Bronchial epithelial cell (primary cell): Measurements from ENCODE around the gene PACSIN1. TPM values are rescaled to one million over a fixed set of nuclear protein-coding genes. Genes with fewer than 3 reads are reported as not detected.

Source experiments
- DNase-seq: peaks from one replicate; pipeline ENCODE4 v3.0.0-alpha.2; 2010; ENCODE audit warnings: low read depth
- FAIRE-seq: peaks from 2 replicates; lab custom pipeline; 2011; peaks lifted over from hg19 to GRCh38; lab: Jason Lieb, UNC
- H3K27me3 ChIP-seq: 2 replicates; pipeline ENCODE4 v1.5.1; 2011; ENCODE audit warnings: low read length; ENCODE audit not compliant: control insufficient read depth, insufficient read depth
- H3K36me3 ChIP-seq: 2 replicates; pipeline ENCODE4 v1.5.1; 2011; ENCODE audit warnings: low read length; ENCODE audit not compliant: control insufficient read depth, insufficient read depth
- H3K4me3 ChIP-seq: 2 replicates; pipeline ENCODE4 v1.5.1; 2011; ENCODE audit warnings: mild to moderate bottlenecking, low read depth, low read length, control low read depth
- CTCF ChIP-seq: IDR thresholded peaks from 2 replicates; pipeline ENCODE4 v1.5.1; 2011; ENCODE audit warnings: mild to moderate bottlenecking, moderate library complexity, low read length, control low read depth, inconsistent platforms; ENCODE audit not compliant: insufficient read depth, severe bottlenecking
- total RNA-seq: library from RNA; depleted of rRNA; stranded (reverse); fragments of >200 nt; gene quantifications from 2 replicates; pipeline ENCODE4 v1.2.1, GENCODE V29; 2014

Gene PACSIN1
- total RNA-seq, 1 donor from 2014 or later, result not detected

- no peak for TF ChIP-seq CTCF
- no peak for FAIRE-seq
These were observed 117.6 kb downstream of the PACSIN1 start for GRCh38 chr6:34583461-34583860.

GRCh38 chr6:34583861-34584604, 118.2 kb downstream of the PACSIN1 start:
- Histone ChIP-seq H3K4me3 (no peak overlapping the region), H3K27me3 (no peaks in the 10 kb centered on the region), H3K36me3 (peaks cover 5% of the 10 kb centered on the region)
- DNase-seq (no peak), FAIRE-seq (no peak)
- TF ChIP-seq CTCF, result no peak

More at GRCh38 chr6:34583461-34583860, 117.6 kb downstream of the PACSIN1 start:
- Histone ChIP-seq H3K4me3 (no peak overlapping the region), H3K27me3 (no peaks in the 10 kb centered on the region), H3K36me3 (peaks cover 3% of the 10 kb centered on the region)
- DNase-seq, result no peak

GRCh38 chr6:34584694-34585093, 118.8 kb downstream of the PACSIN1 start:
- FAIRE-seq, result no peak
- DNase-seq, result no peak
- Histone ChIP-seq H3K27me3 (no peaks in the 10 kb centered on the region), H3K4me3 (no peak overlapping the region), H3K36me3 (peaks cover 8% of the 10 kb centered on the region)
- no peak for TF ChIP-seq CTCF

Other genes with a start within 250 kb of the PACSIN1 start
- 62.1 and 91.4 TPM in 2 replicates for gene HMGA1, start 229.2 kb upstream of the PACSIN1 start, total RNA-seq
- 10.8 and 11.6 TPM in 2 replicates for gene SMIM29, start 217.1 kb upstream of the PACSIN1 start, total RNA-seq
- gene NUDT3, start 73.4 kb upstream of the PACSIN1 start, total RNA-seq, result 15.8 and 18.7 TPM in 2 replicates
- 2,015 and 3,887 TPM in 2 replicates for gene RPS10, start 40.0 kb upstream of the PACSIN1 start, total RNA-seq
- gene SPDEF, start 90.3 kb downstream of the PACSIN1 start, total RNA-seq, result 2.4 and 5.0 TPM in 2 replicates
- 62.1 and 64.9 TPM in 2 replicates for gene ILRUN, start 230.7 kb downstream of the PACSIN1 start, total RNA-seq